GM12878 (cell line): ENCODE data around the gene ADAMTS1. TPM values are rescaled to one million over a fixed set of nuclear protein-coding genes. Genes with fewer than 3 reads are reported as not detected.

Source experiments
- ATAC-seq: fragments of 200-7000 bp; cut with Tn5 transposase; 3 replicates; pipeline ENCODE4 v1.9.1; 2020; ENCODE audit warnings: mild to moderate bottlenecking, moderate library complexity
- BruUV-seq: library from RNA; stranded (reverse); fragments of 400-500 nt; replicated peaks from 2 replicates; lab custom pipeline; 2021; lab: Mats Ljungman, UMichigan
- CTCF ChIA-PET: fragments of 300-600 bp; sonication (Branson Sonifier 250); formaldehyde crosslinking; extraction: SDS; loops from one replicate; lab custom pipeline; 2021; ENCODE audit warnings: inconsistent platforms; lab: Yijun Ruan, JAX
- POLR2A ChIA-PET: fragments of 350-600 bp; formaldehyde crosslinking; extraction: SDS; loops from one replicate; lab custom pipeline; 2021; ENCODE audit warnings: inconsistent platforms; lab: Charles Lee
- RAD21 ChIA-PET: fragments of 300-600 bp; sonication (Branson Sonifier 250); formaldehyde crosslinking; loops from one replicate; lab custom pipeline; 2023; ENCODE audit warnings: antibody characterized with exemption; ENCODE audit not compliant: unreplicated experiment; lab: Charles Lee
- SMC1A ChIA-PET: fragments of 300-600 bp; sonication (Branson Sonifier 250); formaldehyde crosslinking; loops from one replicate; lab custom pipeline; 2023; ENCODE audit not compliant: unreplicated experiment, uncharacterized antibody; lab: Charles Lee
- DNase-seq: peaks from one replicate; pipeline ENCODE4 v3.0.0-alpha.2; 2011; ENCODE audit warnings: low read depth, low spot score
- FAIRE-seq: peaks from 3 replicates; lab custom pipeline; 2011; peaks lifted over from hg19 to GRCh38; lab: Jason Lieb, UNC
- H2AFZ ChIP-seq: 2 replicates; pipeline ENCODE4 v1.6.0; 2011; ENCODE audit warnings: low read depth, low read length, control low read depth; ENCODE audit not compliant: control insufficient read depth
- H3K27ac ChIP-seq: 2 replicates; pipeline ENCODE4 v1.5.1; 2011; ENCODE audit warnings: control low read depth; ENCODE audit not compliant: control insufficient read depth, insufficient read depth
- H3K27me3 ChIP-seq, 2 experiments: replicated peaks in 1 of 2; 2 replicates each; pipeline versions ENCODE4 v1.6.0 to v1.6.1; 2011; ENCODE audit warnings: low read length in 1 of 2; ENCODE audit not compliant: control insufficient read depth in 2 of 2, insufficient read depth in 2 of 2
- H3K36me3 ChIP-seq, 2 experiments: 2 replicates each; pipeline ENCODE4 v1.5.1; 2011; ENCODE audit warnings: low read length in 1 of 2; ENCODE audit not compliant: control insufficient read depth in 2 of 2, insufficient read depth in 2 of 2
- H3K4me1 ChIP-seq: 2 replicates; pipeline ENCODE4 v1.6.1; 2011; ENCODE audit warnings: mild to moderate bottlenecking, low read length, moderate library complexity, mixed read lengths; ENCODE audit not compliant: control insufficient read depth, insufficient read depth
- H3K4me2 ChIP-seq: 2 replicates; pipeline ENCODE4 v1.6.0; 2011; ENCODE audit warnings: control low read depth; ENCODE audit not compliant: control insufficient read depth, insufficient read depth
- H3K4me3 ChIP-seq: fragments of 200-600 bp; sonication (generic); 2 replicates; pipeline ENCODE4 v1.5.1; 2016
- H3K79me2 ChIP-seq: 2 replicates; pipeline ENCODE4 v1.6.0; 2011; ENCODE audit warnings: low read length; ENCODE audit not compliant: control insufficient read depth, insufficient read depth
- H3K9ac ChIP-seq: 2 replicates; pipeline ENCODE4 v1.8.0; 2011; ENCODE audit warnings: low read length, control low read depth, mixed read lengths; ENCODE audit not compliant: control insufficient read depth, insufficient read depth
- H3K9me3 ChIP-seq: replicated peaks from 3 replicates; pipeline ENCODE4 v1.5.1; 2011; ENCODE audit warnings: mild to moderate bottlenecking, low read length; ENCODE audit not compliant: control insufficient read depth, insufficient read depth
- H4K20me1 ChIP-seq: 2 replicates; pipeline ENCODE4 v1.6.0; 2011; ENCODE audit not compliant: control insufficient read depth, insufficient read depth
- BMI1 ChIP-seq: fragments of 450-650 bp; IDR thresholded peaks from 2 replicates; pipeline ENCODE4 v1.6.1; 2016; ENCODE audit warnings: mild to moderate bottlenecking, moderate library complexity, borderline replicate concordance
- JUNB ChIP-seq: IDR thresholded peaks from 2 replicates; pipeline ENCODE4 v1.6.1; 2016; ENCODE audit warnings: antibody characterized with exemption, mild to moderate bottlenecking
- MYC ChIP-seq: IDR thresholded peaks from 2 replicates; pipeline ENCODE4 v1.6.1; 2011; ENCODE audit warnings: mild to moderate bottlenecking, low read length, moderate library complexity, inconsistent platforms; ENCODE audit not compliant: insufficient read depth, insufficient replicate concordance, insufficient read length, severe bottlenecking
- PBX3 ChIP-seq: IDR thresholded peaks from 2 replicates; pipeline ENCODE4 v1.6.1; 2011; ENCODE audit warnings: mild to moderate bottlenecking, low read depth, low read length, moderate library complexity; ENCODE audit not compliant: insufficient replicate concordance
- PML ChIP-seq: IDR thresholded peaks from 2 replicates; pipeline ENCODE4 v1.6.1; 2012; ENCODE audit warnings: low read length, inconsistent platforms
- RELB ChIP-seq: fragments of 450-650 bp; IDR thresholded peaks from 2 replicates; pipeline ENCODE4 v1.6.1; 2017; ENCODE audit warnings: low read depth, mild to moderate bottlenecking, moderate library complexity
- SMAD1 ChIP-seq: fragments of 450-650 bp; IDR thresholded peaks from 2 replicates; pipeline ENCODE4 v1.6.1; 2018; ENCODE audit warnings: mild to moderate bottlenecking, low read depth; ENCODE audit not compliant: partially characterized antibody
- SREBF2 ChIP-seq: IDR thresholded peaks from 2 replicates; pipeline ENCODE4 v1.6.1; 2012; ENCODE audit warnings: mild to moderate bottlenecking, low read length
- ZNF207 ChIP-seq: fragments of 450-650 bp; IDR thresholded peaks from 2 replicates; pipeline ENCODE4 v1.6.1; 2014; ENCODE audit warnings: antibody characterized with exemption, mild to moderate bottlenecking, borderline replicate concordance
- ZZZ3 ChIP-seq: IDR thresholded peaks from 2 replicates; pipeline ENCODE4 v1.6.1; 2011; ENCODE audit warnings: low read depth; ENCODE audit not compliant: control insufficient read depth, insufficient read length
- WGBS: methylation state at CpG from one replicate; pipeline ENCODE4 v1.1.6; 2016; ENCODE audit warnings: low lambda C conversion rate; ENCODE audit not compliant: insufficient replicate concordance, insufficient coverage; ENCODE audit errors: missing lambda C conversion rate; 5-methylcytosine and 5-hydroxymethylcytosine counted together
- in situ Hi-C: fragments of 300-500 bp; cut with MboI; formaldehyde crosslinking; loops from 9 replicates; pipeline ENCODE4 v1.14.3; 2018; ENCODE audit warnings: mixed read lengths
- intact Hi-C: fragments of 100-400 bp; cut with micrococcal nuclease; formaldehyde crosslinking; loops from one replicate; pipeline ENCODE4 v1.14.2; 2022; ENCODE audit not compliant: unreplicated experiment
- polyA plus RNA-seq, 11 experiments: library from polyadenylated mRNA; depleted of rRNA in 4 of 11; unstranded in 6 of 11; stranded (reverse) in 5 of 11; fragments of >200 nt; fragmentation: Nextera tagmentation in 4 of 11; fragmentation: Illumina TruSeq in 1 of 11; extraction: Ambion mirVana in 4 of 11; extraction: Trizol in 1 of 11; gene quantifications; 1 replicate in 1 of 11; 2 replicates in 10 of 11; pipeline versions ENCODE4 v1.2.1 to v1.2.3, GENCODE V29; 2011 to 2016; ENCODE audit warnings: inconsistent platforms in 2 of 11, missing spikeins in 2 of 11, low read depth in 1 of 11
- total RNA-seq, 4 experiments: library from RNA; depleted of rRNA in 3 of 4; stranded (reverse); fragments of >200 nt in 3 of 4; fragmentation: Illumina TruSeq in 1 of 4; extraction: Trizol in 1 of 4; gene quantifications; 2 replicates each; pipeline versions ENCODE4 v1.2.1 to v1.2.3, GENCODE V29; 2013 to 2021
- TF ChIP-seq, protein P1 (sequence below): IDR thresholded peaks from 2 replicates; pipeline ENCODE4 v1.6.1; 2011; ENCODE audit warnings: borderline replicate concordance, low read depth, mild to moderate bottlenecking, moderate library complexity, mixed read lengths, low read length; ENCODE audit not compliant: insufficient read depth; ENCODE audit errors: extremely low read length
- TF ChIP-seq, protein P2 (sequence below): fragments of 450-650 bp; IDR thresholded peaks from 2 replicates; pipeline ENCODE4 v1.6.1; 2016; ENCODE audit warnings: mild to moderate bottlenecking
- TF ChIP-seq, protein P3 (sequence below): IDR thresholded peaks from 2 replicates; pipeline ENCODE4 v1.6.1; 2012; ENCODE audit warnings: low read length, inconsistent platforms

The ADAMTS1 gene
- total and polyA plus RNA-seq, 10 of the 15 experiments (the other 5 are each of a cell fraction or from before 2014, with no cell fraction given), result 0.06 to 0.21 (median 0.08) TPM; not detected in 6

DNA sequence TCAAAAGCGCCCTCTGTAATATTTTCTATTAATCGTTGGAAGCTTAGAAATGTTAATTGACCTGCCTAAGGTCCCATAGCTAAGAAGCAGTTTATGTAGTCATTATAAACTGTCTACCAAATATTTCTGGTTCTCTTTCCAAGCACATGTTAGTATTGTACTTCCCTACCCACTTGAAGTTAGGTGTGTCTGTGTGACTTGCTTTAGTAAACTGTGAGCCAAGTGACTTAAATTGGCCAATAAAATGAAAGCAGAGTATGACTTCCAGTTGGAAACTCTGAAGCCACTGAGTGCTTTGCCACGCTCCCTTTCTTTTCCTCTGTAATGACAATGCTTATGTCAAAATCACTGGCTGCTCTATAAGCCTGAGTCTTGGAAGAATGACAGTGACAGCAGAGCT, 20.6 kb upstream of the ADAMTS1 start:
- RAD21 ChIA-PET, result no interaction called here
- in situ Hi-C loops, result no loop called here
- no peaks in the 10 kb centered on the region for H3K27me3 ChIP-seq
- TF ChIP-seq RELB (no peak), JUNB (no peak), ZZZ3 (no peak), PML (no peak), ZNF207 (no peak), SMAD1 (no peak), SREBF2 (no peak), PBX3 (no peak), BMI1 (no peak), MYC (no peak)
- TF ChIP-seq, protein P1, sequence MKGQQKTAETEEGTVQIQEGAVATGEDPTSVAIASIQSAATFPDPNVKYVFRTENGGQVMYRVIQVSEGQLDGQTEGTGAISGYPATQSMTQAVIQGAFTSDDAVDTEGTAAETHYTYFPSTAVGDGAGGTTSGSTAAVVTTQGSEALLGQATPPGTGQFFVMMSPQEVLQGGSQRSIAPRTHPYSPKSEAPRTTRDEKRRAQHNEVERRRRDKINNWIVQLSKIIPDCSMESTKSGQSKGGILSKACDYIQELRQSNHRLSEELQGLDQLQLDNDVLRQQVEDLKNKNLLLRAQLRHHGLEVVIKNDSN, result no peak
- TF ChIP-seq, protein P2, sequence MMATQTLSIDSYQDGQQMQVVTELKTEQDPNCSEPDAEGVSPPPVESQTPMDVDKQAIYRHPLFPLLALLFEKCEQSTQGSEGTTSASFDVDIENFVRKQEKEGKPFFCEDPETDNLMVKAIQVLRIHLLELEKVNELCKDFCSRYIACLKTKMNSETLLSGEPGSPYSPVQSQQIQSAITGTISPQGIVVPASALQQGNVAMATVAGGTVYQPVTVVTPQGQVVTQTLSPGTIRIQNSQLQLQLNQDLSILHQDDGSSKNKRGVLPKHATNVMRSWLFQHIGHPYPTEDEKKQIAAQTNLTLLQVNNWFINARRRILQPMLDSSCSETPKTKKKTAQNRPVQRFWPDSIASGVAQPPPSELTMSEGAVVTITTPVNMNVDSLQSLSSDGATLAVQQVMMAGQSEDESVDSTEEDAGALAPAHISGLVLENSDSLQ, result no peak
- TF ChIP-seq, protein P3, sequence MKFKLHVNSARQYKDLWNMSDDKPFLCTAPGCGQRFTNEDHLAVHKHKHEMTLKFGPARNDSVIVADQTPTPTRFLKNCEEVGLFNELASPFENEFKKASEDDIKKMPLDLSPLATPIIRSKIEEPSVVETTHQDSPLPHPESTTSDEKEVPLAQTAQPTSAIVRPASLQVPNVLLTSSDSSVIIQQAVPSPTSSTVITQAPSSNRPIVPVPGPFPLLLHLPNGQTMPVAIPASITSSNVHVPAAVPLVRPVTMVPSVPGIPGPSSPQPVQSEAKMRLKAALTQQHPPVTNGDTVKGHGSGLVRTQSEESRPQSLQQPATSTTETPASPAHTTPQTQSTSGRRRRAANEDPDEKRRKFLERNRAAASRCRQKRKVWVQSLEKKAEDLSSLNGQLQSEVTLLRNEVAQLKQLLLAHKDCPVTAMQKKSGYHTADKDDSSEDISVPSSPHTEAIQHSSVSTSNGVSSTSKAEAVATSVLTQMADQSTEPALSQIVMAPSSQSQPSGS, result no peak
- TF ChIP-seq, all 136 proteins: peak for 0
- H3K4me2 ChIP-seq, result no peak overlapping the region
- no peaks in the 10 kb centered on the region for H3K79me2 ChIP-seq
- DNase-seq (no peak), FAIRE-seq (no peak), ATAC-seq (no peak)
- no peak overlapping the region for H2AFZ ChIP-seq
- H3K36me3 ChIP-seq, result no peaks in the 10 kb centered on the region
- BruUV-seq, result no TSS peak
- 37% methylated on average over 3 of the region's 3 CpGs for whole genome bisulfite sequencing
- intact Hi-C loops, result no loop called here
- POLR2A ChIA-PET, result no interaction called here
- H3K4me3 ChIP-seq, result no peak overlapping the region
- no peak overlapping the region for H3K27ac ChIP-seq
- no peaks in the 10 kb centered on the region for H4K20me1 ChIP-seq
- CTCF ChIA-PET, result no interaction called here
- no peak overlapping the region for H3K9ac ChIP-seq
- SMC1A ChIA-PET, result no interaction called here
- no peaks in the 10 kb centered on the region for H3K4me1 ChIP-seq
- H3K9me3 ChIP-seq, result no peaks in the 10 kb centered on the region
